PFSK-1 (cell line): ENCODE results near the gene TARBP1.

Experiments
- FOXP2 ChIP-seq: optimal IDR thresholded peaks from 2 replicates; pipeline ENCODE3; 2011; ENCODE audit warnings: borderline replicate concordance, control low read depth, inconsistent platforms; ENCODE audit not compliant: insufficient read depth; ENCODE audit errors: extremely low read length, extremely low read depth
- POLR2AphosphoS5 ChIP-seq: IDR thresholded peaks from 2 replicates; pipeline ENCODE4 v1.6.1; 2012; ENCODE audit warnings: low read depth, mild to moderate bottlenecking, control low read depth, low read length, moderate library complexity
- SIN3A ChIP-seq: IDR thresholded peaks from 2 replicates; pipeline ENCODE4 v1.6.1; 2012; ENCODE audit warnings: mild to moderate bottlenecking, low read length, moderate library complexity, borderline replicate concordance; ENCODE audit not compliant: insufficient read depth
- TAF1 ChIP-seq: IDR thresholded peaks from 2 replicates; pipeline ENCODE4 v1.6.1; 2012; ENCODE audit warnings: low read length, control low read depth, borderline replicate concordance; ENCODE audit not compliant: insufficient read depth
- TF ChIP-seq, protein P1 (sequence below), 2 experiments: IDR thresholded peaks; 2 replicates each; pipeline versions ENCODE4 v1.6.1 to v1.8.0; 2011 to 2012; ENCODE audit warnings: low read depth in 2 of 2, low read length in 2 of 2, control low read depth in 1 of 2, inconsistent platforms in 1 of 2, mild to moderate bottlenecking in 1 of 2, moderate library complexity in 1 of 2; ENCODE audit not compliant: insufficient read depth in 1 of 2

The TARBP1 gene

DNA sequence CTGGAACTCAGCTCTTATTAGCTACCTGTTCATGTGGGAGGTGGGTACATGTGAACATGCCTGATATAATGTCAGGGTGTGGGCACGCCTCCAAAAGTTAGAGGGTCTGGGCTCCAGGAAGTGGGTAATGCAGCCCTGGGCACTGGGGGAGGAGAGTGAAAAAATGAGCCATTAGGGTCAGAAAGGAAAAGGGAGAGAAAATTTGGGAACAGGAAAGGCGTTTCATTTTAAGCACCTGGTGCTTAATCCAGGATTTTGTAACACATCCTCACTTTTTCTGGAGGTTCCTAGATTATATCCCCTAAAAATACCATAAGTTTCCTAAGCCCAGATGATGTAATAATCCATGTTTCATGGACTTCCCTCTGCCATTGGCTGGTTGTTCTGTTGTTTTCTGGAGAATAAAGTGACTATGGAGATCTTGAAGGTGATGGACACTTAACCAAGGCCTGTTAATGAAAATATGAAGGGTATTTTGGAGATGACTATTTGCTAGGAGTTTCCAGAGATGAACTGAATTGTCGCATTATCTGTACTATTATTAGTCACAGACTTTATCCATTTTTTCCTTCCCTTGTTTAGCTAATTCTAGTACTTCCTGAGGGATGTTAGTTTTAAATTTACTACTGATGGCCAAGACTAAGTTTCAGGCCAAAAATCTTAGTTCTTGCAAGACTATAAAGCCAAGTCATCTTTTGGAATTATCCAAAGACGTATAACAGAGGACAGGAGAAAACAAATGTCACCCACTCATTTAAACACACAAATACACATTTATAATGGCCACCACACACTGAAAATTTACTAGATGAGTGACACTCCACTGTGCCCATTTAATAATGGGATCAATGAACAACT lies 24.4 kb upstream of the TARBP1 start:
- TF ChIP-seq POLR2AphosphoS5 (no peak), TAF1 (no peak), SIN3A (no peak), FOXP2 (no peak)
- TF ChIP-seq, protein P1, sequence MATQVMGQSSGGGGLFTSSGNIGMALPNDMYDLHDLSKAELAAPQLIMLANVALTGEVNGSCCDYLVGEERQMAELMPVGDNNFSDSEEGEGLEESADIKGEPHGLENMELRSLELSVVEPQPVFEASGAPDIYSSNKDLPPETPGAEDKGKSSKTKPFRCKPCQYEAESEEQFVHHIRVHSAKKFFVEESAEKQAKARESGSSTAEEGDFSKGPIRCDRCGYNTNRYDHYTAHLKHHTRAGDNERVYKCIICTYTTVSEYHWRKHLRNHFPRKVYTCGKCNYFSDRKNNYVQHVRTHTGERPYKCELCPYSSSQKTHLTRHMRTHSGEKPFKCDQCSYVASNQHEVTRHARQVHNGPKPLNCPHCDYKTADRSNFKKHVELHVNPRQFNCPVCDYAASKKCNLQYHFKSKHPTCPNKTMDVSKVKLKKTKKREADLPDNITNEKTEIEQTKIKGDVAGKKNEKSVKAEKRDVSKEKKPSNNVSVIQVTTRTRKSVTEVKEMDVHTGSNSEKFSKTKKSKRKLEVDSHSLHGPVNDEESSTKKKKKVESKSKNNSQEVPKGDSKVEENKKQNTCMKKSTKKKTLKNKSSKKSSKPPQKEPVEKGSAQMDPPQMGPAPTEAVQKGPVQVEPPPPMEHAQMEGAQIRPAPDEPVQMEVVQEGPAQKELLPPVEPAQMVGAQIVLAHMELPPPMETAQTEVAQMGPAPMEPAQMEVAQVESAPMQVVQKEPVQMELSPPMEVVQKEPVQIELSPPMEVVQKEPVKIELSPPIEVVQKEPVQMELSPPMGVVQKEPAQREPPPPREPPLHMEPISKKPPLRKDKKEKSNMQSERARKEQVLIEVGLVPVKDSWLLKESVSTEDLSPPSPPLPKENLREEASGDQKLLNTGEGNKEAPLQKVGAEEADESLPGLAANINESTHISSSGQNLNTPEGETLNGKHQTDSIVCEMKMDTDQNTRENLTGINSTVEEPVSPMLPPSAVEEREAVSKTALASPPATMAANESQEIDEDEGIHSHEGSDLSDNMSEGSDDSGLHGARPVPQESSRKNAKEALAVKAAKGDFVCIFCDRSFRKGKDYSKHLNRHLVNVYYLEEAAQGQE (IDR thresholded peaks at IDR 0.05; ENCODE audit: insufficient read depth in 1 of 2, low read depth in 2 of 2, low read length in 2 of 2): no peak

DNA sequence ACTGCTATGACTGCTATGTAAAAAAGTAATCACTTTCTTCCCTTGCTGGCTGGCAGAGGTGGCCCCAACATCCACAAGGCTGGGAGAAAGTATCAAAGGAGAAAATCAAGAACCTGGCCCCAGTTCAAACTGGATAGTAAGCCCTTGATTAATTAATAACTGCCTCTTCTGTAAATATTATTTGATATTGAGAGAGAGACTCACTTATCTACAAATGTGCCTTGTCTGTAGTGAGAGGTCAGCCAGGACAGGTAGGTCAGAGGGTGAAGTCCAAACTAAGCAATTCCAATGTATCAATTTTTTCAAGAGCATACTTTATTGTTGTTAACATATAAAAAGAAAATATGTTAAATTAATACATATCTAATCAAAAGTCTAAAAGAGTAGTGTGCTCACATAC lies 23.8 kb upstream of the TARBP1 start:
- TF ChIP-seq FOXP2 (no peak), SIN3A (no peak), POLR2AphosphoS5 (no peak), TAF1 (no peak)
- TF ChIP-seq, protein P1 (IDR thresholded peaks at IDR 0.05; ENCODE audit: insufficient read depth in 1 of 2, low read depth in 2 of 2, low read length in 2 of 2): no peak

DNA sequence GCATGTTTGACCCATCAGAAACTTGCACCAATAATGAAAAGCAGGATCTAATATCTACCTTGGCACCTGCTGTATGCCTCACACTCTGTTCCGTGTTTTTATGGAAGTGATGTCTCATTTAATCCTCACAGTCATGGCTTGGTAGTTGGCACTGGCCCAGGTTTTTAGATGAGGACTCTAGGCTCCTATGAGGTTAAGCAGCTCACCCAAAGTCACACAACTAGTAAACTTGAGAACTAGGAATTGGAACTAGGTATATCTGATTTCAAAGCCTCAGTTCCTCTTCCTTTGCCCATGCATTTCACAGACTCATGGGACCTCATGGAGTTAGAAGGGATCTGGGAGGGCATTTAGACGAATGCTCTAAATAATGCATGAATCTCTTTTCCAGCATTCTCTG lies 21.3 kb upstream of the TARBP1 start:
- TF ChIP-seq POLR2AphosphoS5: no peak
- TF ChIP-seq, protein P1 (IDR thresholded peaks at IDR 0.05; ENCODE audit: insufficient read depth in 1 of 2, low read depth in 2 of 2, low read length in 2 of 2): no peak
- no peak for TF ChIP-seq FOXP2
- no peak for TF ChIP-seq SIN3A
- no peak for TF ChIP-seq TAF1

DNA sequence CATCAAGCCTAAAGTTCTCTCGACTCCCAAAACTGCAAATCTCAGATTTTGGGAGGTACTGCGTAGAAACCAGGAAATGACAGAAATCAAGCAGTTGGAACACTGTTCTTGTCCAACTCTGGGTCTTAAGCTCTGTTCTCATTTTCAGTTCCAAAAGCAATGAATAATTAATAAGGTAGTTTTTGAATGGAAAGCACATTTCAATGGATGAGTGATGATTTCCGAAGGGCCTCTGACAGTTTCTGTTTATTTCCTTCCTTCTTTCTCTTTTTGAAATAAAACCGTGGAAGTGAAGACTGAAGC lies 20.9 kb upstream of the TARBP1 start:
- no peak for TF ChIP-seq SIN3A
- TF ChIP-seq POLR2AphosphoS5: no peak
- TF ChIP-seq TAF1: no peak
- TF ChIP-seq FOXP2: no peak
- TF ChIP-seq, protein P1 (IDR thresholded peaks at IDR 0.05; ENCODE audit: insufficient read depth in 1 of 2, low read depth in 2 of 2, low read length in 2 of 2): no peak
